Central memory CD8-positive, alpha-beta T cell (primary cell): Measurements from ENCODE around the gene KIF5B.

Experiments
- ATAC-seq: fragments of 150-1000 bp; cut with Tn5 transposase; replicated peaks from 2 replicates; pipeline ENCODE4 v1.10.0; 2022; ENCODE audit warnings: mild to moderate bottlenecking, moderate FRiP score, moderate number of reproducible peaks; ENCODE audit not compliant: poor library complexity, severe bottlenecking; ENCODE audit errors: extremely low read depth
- DNase-seq, 2 donors: peaks; one replicate each; pipeline ENCODE4 v3.0.0; 2021; ENCODE audit warnings: low spot score in 2 of 2
- H3K27ac Mint-ChIP-seq: one replicate; pipeline ENCODE4 v1.8.0; 2022; ENCODE audit warnings: low read depth, mild to moderate bottlenecking, moderate library complexity, mixed read lengths
- H3K27me3 Mint-ChIP-seq: one replicate; pipeline ENCODE4 v1.8.0; 2022; ENCODE audit warnings: mixed read lengths
- H3K36me3 Mint-ChIP-seq: one replicate; pipeline ENCODE4 v1.8.0; 2022; ENCODE audit warnings: mild to moderate bottlenecking, moderate library complexity, mixed read lengths; ENCODE audit not compliant: insufficient read depth
- H3K4me1 Mint-ChIP-seq: one replicate; pipeline ENCODE4 v1.8.0; 2022; ENCODE audit warnings: mixed read lengths
- H3K4me3 Mint-ChIP-seq: one replicate; pipeline ENCODE4 v1.8.0; 2022; ENCODE audit warnings: mild to moderate bottlenecking, moderate library complexity, mixed read lengths
- H3K9me3 Mint-ChIP-seq: one replicate; pipeline ENCODE4 v1.8.0; 2022; ENCODE audit warnings: mixed read lengths

Gene KIF5B

GRCh38 chr10:31962826-31963588 is 93.2 kb downstream of the KIF5B start:
- no peaks in the 10 kb centered on the region for H3K4me1 Mint-ChIP-seq
- H3K36me3 Mint-ChIP-seq: peaks cover 2% of the 10 kb centered on the region
- no peaks in the 10 kb centered on the region for H3K9me3 Mint-ChIP-seq
- H3K4me3 Mint-ChIP-seq: no peak overlapping the region
- no peak for DNase-seq
- no peaks in the 10 kb centered on the region for H3K27me3 Mint-ChIP-seq
- ATAC-seq: no peak
- no peak overlapping the region for H3K27ac Mint-ChIP-seq

- Mint-ChIP-seq H3K9me3 (no peaks in the 10 kb centered on the region), H3K36me3 (peaks cover 2% of the 10 kb centered on the region), H3K27me3 (no peaks in the 10 kb centered on the region), H3K27ac (no peak overlapping the region), H3K4me1 (no peaks in the 10 kb centered on the region), H3K4me3 (no peak overlapping the region)
- DNase-seq: no peak
- no peak for ATAC-seq
Observed at GRCh38 chr10:31961277-31962074, 94.7 kb downstream of the KIF5B start.

DNA sequence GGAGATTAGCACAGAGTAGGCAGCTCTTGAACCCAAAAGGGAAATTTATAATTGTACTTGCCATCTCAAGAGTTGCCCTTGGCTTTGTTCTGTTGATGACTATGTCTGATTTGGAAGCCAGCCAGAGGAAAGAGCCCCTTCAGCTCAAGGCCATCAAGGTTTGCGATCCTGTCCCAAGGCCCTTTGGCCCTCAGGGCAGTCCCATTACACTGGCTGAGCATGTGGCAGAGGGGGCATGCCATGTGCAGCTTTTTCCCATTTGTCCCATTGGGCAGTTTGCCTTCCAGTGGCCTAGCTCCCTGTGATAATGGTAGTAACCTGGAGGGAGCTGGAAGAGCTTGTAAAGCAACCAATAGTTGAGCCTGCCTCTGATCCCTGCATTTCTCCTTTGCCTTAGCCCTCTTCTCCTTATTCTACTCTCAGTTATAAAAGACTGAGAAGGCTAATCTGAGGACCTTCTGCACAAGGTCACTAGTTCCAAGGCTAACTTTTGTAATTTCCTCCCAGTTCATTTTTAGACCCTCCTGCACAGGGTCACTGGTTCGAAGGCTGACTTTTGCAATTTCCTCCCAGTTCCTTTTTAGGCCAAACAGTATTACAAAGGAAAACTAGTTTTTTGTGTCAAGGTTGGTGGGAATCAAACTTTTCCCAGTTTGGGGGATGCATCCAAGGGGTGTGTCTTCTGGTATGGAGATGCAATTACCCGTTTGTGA is 96.6 kb downstream of the KIF5B start:
- no peaks in the 10 kb centered on the region for H3K4me1 Mint-ChIP-seq
- peaks cover 2% of the 10 kb centered on the region for H3K36me3 Mint-ChIP-seq
- no peak overlapping the region for H3K4me3 Mint-ChIP-seq
- DNase-seq: no peak
- H3K9me3 Mint-ChIP-seq: peaks cover 2% of the 10 kb centered on the region
- ATAC-seq: no peak
- no peak overlapping the region for H3K27ac Mint-ChIP-seq
- no peaks in the 10 kb centered on the region for H3K27me3 Mint-ChIP-seq
